GM18909 (cell line): ENCODE data around the gene NAA80.
"Not testable (repeated sequence)": the region's sequence is repeated elsewhere in the genome, so short reads cannot be mapped to it uniquely, and the experiment has no call there.

Experiments
- ATAC-seq: cut with Tn5 transposase; IDR thresholded peaks from one replicate; pipeline ENCODE4 v1.9.1; 2021; ENCODE audit warnings: mild to moderate bottlenecking; ENCODE audit not compliant: unreplicated experiment, poor library complexity

NAA80 gene

GRCh38 chr3:50272911-50273688, 26.1 kb downstream of the NAA80 start:
- ATAC-seq = peak; percentile 82

- ATAC-seq = not testable (repeated sequence)
These were observed 26.7 kb downstream of the NAA80 start for GRCh38 chr3:50272538-50272910.

- no peak for ATAC-seq
These were observed 27.8 kb downstream of the NAA80 start for GRCh38 chr3:50271314-50271936.

- ATAC-seq = no peak
These were observed 28.6 kb downstream of the NAA80 start for GRCh38 chr3:50270422-50271224.

- ATAC-seq = no peak
These were observed 29.2 kb downstream of the NAA80 start for GRCh38 chr3:50269977-50270413.

- ATAC-seq = no peak
These were observed 29.7 kb downstream of the NAA80 start for GRCh38 chr3:50269460-50269859.

GRCh38 chr3:50268703-50269451, 30.3 kb downstream of the NAA80 start, which contains the start of gene SEMA3B:
TSS of gene SEMA3B (plus strand) at chr3:50269147. CDS start at chr3:50269241, 94 bp downstream.
- no peak for ATAC-seq

GRCh38 chr3:50268276-50268675, 30.9 kb downstream of the NAA80 start:
- no peak for ATAC-seq

GRCh38 chr3:50267280-50267913, 31.8 kb downstream of the NAA80 start:
- no peak for ATAC-seq

GRCh38 chr3:50266836-50267235, 32.4 kb downstream of the NAA80 start:
- no peak for ATAC-seq

- ATAC-seq = no peak
These were observed 33.2 kb downstream of the NAA80 start for GRCh38 chr3:50266017-50266416.

GRCh38 chr3:50265571-50265970, 33.6 kb downstream of the NAA80 start:
- no peak for ATAC-seq

GRCh38 chr3:50264964-50265485, 34.2 kb downstream of the NAA80 start:
- no peak for ATAC-seq

- no peak for ATAC-seq
These were observed 34.7 kb downstream of the NAA80 start for GRCh38 chr3:50264383-50264963.

GRCh38 chr3:50263478-50264382, 35.5 kb downstream of the NAA80 start:
- no peak for ATAC-seq

GRCh38 chr3:50262778-50263177, 36.4 kb downstream of the NAA80 start:
- no peak for ATAC-seq

GRCh38 chr3:50262200-50262599, 37.0 kb downstream of the NAA80 start:
- not testable (repeated sequence) for ATAC-seq

GRCh38 chr3:50261505-50261904, 37.7 kb downstream of the NAA80 start:
- ATAC-seq = no peak
